Left lobe of liver (tissue), 2 donors: ENCODE measurements around the gene ARHGAP22. TPM values are rescaled to one million over a fixed set of nuclear protein-coding genes. Genes with fewer than 3 reads are reported as not detected.

ENCODE experiments used
- ATAC-seq: fragments of 200-7000 bp; cut with Tn5 transposase; one replicate; pipeline ENCODE4 v1.9.1; 2020; ENCODE audit warnings: mild to moderate bottlenecking, moderate library complexity
- DNase-seq: peaks from one replicate; pipeline ENCODE4 v3.0.0-alpha.2; 2020; ENCODE audit warnings: low spot score
- total RNA-seq: library from RNA; stranded (reverse); gene quantifications from one replicate; pipeline ENCODE4 v1.2.1, GENCODE V29; 2021
- donor health status: DM: no; HTN: no; CAD: no; lungs with moderate emphysema.
- donor health status: DM: no; HTN: yes; CAD: no.

Gene ARHGAP22
- total RNA-seq, 1 donor from 2014 or later: 0.13 TPM

DNA sequence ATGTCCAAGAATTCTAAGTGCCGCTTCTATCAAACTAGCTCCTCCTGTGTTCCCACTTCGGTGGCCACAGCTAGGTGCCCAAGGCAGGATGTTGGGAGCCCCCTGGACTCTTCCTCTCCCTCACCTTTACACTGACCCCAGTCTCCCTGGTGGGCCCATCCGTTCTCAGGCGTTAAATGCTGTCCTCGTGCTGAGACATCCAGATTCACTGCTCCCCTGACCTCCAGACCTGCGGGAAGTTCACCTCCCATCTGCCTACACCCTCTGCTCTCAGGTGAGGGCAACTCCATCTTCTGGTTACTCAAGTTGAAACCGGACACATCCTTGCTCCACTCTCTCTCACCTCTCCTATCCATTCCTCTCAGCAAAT, 114.3 kb downstream of the ARHGAP22 start:
- ATAC-seq (no peak), DNase-seq (peak; percentile 22)

DNA sequence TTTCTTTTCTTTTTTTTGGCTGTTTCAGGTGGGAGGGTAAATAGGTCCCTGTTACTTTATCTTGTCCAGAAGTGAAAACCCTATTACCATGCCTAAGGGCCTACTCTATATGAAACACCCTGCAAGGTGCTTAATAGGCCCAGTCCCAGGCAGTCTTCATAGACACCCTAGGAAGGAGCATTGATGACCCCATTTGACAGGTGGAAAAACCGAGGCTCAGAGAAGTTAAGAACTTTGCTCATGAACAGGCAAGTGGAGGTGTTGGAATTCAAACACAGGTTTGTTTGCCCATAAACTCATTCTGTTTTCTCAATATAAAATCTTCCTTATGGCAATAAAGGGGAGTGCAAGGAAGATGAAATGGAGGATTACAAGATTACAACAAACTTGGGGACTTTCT, 115.8 kb downstream of the ARHGAP22 start:
- ATAC-seq (no peak), DNase-seq (no peak)

DNA sequence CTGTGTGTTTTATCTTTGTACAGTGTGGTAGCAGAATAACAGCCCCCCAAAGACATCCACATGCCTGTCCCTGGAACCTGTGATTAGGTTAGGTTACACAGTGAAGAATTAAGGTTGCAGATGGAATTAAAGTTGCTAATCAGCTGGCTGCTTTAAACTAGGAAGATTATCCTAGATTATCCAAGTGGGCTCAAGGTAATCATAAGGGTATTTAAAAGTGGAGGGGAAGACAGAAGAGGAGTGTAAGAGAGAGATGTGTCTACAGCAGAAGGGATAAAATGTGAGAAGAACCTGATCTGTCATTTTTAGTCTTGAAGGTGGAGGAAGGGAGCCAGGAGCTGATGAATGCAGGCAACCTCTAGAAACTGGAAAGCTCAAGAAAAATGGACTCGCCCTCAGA, 117.6 kb downstream of the ARHGAP22 start:
- ATAC-seq (no peak), DNase-seq (no peak)

DNA sequence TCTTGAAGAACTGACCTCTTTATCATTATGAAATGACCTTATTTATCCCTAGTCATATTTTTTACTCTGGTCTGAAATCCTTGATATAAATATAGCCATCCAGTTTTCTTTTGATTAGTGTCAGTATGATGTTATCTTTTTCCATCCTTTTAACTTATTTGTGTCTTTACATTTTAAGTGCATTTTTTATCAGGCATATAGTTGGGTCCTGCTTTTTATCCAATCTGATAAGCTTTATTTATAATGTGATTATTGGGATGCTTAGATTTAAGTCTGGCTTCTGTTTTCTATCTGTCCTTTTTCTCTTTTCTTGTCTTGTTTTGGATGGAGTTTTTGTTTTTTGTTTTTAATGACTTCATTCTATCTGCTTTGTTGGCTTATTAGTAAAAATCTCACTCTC, 119.2 kb downstream of the ARHGAP22 start:
- DNase-seq (no peak), ATAC-seq (no peak)

DNA sequence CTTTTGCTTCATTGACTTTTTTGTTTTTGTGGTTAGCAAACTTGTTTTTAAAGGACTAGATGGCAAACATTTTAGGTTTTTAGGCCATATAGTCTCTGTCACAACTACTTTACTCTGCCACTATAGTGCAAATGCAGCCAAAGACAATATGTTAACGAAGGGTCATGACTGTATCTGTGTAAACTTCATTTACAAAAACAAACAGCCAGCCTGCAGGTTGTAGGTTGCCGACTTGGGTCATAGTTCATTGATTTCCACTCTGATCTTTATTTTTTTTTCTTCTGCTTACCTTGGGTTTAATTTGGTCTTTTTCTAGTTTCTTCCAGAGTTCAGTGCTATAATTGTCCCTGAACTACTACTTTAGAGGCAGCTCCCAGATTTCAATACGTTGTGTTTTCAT, 120.0 kb downstream of the ARHGAP22 start:
- peak; percentile 39 for DNase-seq
- ATAC-seq: peak; percentile 97

DNA sequence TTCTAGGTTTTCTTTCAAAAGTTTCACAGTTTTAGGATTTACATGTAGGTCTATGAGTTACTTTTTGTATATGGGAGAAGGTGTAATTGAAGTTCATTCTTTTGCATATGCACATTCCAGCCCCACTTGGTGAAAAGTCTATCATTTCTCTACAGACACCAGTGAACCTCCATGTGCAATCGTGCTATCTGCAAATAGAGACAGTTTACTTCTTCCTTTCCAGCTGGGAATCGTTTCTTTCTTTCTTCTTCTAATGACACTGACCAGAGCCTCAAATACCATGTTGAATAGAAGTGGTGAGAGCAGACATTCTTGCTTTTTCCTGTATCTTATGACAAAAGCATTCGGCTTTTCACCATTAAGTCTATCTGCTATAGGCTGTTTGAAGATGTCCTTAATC, 122.7 kb downstream of the ARHGAP22 start:
- ATAC-seq (no peak), DNase-seq (no peak)

DNA sequence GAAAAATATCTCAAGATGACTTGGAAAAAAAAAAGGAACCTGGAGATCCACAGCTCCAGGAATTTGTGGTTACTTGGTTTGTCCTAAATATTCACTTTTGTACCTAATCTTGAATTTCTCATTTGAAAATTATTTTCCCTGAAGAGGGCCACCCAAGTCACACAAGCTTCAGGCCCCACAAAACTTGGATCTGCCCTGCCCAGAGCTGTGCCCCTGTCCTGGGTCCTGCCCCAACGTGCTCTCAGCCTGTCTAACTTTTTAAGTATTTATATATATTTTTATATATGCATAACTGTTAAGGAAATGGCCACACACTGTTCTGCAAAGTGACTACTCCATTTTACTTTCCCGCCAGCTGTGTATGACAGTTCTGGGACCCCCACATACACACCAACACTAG, 123.5 kb downstream of the ARHGAP22 start:
- no peak for ATAC-seq

DNA sequence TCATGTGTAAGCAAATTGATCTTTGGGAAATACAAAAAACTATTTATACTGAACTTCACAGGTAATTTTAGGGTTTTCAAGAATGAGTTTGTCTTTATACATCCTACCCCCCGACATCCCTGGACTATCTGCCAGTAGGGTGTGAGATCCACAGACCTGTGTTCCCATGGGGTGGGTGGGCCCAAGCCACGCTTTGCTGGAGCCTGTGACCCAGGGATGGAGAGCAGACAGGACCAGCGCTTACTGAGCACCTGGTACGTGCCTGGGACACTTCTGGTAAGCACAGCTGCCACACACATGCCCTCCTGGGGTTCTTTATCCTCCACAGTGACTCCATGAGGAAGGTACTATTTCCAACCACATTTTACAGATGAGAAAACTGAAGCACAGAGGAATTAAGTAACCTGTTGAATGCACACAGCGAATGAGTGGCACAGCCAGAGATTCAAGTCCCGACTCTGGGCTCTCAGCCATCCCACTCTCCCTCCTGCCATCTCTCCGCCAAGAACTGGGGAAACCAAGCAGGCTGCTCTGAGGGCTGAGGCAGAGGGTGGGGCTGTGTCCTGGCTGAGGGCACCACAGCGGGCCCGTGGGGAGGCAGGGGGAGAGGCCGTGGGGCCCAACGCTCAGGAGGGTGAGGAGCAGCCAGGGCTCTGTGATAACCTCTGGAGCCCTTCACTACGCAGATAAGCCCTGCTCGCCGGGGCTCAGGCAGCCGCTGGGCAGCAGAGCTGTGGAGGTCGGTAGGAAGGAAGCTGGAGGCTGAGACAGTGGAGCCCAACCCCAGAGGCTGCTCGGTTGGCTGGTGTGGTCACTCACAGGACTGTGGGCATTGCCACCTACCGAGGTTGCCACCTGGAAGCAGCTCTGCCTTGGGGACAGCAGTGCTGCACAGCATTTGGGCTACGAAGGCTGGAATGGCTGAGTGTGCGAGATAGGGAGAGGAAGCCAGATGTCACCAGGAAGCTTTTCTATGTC, 124.2 kb downstream of the ARHGAP22 start:
- ATAC-seq: no peak
- peak; percentile 41 for DNase-seq

More for the DNA sequence above, 123.5 kb downstream of the ARHGAP22 start:
- peak; percentile 18 for DNase-seq

DNA sequence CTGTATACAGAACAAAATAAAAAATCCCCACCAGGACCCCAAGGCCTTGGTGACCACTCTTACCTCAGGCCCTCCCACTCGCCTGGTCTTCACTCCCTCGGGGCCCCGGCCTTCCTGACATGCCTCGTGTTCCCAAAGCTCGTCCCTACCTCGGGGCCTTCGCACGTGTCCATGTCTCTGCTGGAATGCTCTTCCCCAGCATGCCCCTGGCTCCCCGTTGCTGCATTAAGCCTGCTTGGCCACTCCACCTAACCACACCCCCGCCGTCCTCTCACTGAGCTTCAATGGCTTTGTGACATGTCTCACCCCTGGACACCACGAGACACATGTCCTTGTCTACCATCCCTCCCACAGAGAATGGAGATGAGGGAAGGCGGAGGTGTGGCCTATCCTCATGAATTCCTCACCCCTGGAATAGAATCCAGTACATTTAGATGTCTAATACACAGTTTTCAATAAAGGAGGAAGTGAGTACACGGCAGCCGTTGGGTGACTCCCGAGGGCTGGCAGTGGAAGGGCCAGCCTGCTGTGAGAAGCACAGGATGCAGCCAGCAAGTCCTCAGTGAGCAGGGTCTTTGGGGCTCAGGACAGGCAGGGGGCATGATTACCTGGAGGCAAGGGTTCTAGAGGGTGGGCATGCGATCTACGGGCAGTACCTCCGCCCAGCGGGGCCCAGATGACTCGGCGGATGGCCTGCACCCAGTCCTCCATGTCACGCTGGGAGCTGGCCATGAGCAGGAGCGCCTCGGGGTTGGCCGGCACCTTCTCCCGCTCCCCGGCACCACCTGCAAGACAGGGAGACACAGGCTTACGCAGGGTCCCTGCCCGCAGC, 125.7 kb downstream of the ARHGAP22 start:
- no peak for ATAC-seq
- DNase-seq: peak; percentile 41

DNA sequence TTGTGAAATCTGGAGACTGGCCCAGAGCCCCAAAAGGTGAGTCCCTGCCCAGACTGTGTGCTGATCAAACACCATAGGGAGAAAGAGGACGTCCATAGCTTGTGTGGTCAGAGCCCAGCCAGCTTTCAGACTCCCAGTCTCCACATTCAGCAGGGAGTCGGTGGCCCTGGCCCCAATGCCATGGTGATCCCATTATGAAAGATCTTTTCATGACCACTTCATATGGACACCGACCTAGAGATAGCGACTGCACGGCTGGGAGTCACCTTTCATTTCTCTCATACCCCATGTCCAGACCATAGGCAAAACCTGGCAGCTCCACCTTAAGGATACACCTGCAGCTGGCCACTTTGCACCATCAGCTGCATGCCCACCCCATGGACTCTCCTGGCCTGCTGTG, 126.4 kb downstream of the ARHGAP22 start:
- DNase-seq (peak; percentile 30), ATAC-seq (no peak)

DNA sequence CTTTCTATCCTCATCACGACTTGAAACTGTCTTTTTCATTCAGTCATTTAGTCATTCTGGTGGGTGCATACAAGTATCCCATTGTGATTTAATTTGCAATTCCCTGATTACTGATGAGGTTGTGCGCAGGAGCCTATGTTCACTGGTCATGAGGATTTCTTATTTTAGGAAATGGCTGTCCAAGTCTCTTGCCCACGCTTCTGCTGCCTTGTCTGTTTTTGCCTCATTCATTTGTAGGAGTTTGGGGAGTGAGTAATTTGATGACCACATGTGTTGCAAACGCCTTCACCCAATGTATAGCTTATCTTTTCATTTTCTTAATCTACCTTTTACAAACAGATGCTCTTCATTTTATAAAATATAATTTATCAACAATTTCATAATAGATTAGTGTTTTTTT, 127.3 kb downstream of the ARHGAP22 start:
- ATAC-seq (no peak), DNase-seq (no peak)

DNA sequence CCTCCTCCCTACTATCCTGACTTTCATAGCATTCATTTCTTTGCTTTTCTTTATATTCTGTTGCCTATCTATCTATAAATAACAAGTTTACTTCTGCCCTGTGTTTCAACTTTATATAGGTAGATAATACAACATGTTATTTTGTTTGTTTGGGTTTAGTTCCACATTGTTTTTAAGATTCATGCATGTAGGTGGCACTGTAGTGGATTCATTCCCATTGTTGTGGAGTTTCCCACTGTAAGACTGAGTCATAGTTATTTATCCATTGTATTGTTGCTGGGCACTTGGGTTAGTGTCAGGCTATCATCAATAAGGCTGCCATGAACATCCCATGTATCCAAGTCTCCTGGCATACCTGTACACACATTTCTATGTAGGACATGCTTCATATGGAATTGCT, 127.7 kb downstream of the ARHGAP22 start:
- DNase-seq (no peak), ATAC-seq (no peak)

DNA sequence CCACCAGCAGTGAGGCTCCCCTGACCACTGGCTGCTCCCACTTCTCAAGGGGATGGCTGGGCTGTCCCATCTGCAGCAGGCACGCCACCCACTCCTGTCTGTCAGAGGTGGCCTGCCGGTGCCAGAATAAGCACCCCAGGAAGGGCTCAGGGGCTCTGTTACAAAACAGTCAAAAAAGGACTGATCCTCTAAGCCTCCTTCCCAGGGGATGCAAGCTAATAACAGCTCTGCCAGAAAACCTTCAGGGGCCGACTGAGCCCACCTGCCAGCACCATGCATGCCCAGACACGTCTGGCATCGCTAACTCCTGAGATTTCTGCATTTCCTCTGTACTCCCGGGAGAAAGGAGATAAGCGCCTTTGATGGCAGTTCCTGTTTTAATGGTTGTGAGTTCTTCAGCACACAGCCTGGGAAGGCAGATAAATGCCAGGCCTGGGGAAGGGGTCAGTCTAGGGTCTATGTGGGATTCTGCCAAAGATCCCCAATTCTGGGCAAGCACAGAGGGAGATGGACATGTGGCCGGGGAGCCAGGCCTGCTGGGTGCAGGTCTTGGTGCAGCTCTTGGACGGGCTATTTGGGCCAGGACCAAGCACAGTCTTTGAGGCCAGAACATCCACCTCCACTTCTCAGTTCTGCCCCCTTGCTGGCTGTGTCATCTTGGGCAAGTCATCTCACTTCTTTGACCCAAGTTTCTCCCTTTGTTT, 128.4 kb downstream of the ARHGAP22 start:
- ATAC-seq (no peak), DNase-seq (peak; percentile 29)

DNA sequence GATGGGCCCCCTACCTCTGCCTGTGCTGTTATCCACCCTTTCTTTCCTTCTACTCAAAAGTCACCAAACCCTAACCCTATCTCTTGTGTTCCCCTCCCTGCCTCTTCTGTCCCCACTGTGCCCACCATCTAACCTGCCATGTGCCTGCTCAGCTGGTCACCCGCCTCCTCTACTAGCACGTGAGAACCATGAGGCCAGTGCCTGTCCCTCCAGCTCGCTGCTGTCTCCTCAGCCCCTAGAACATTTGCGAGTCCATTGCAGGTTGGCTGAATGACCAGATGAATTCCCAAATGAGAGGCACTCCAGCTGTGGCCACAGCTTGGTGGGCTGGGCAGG, 129.0 kb downstream of the ARHGAP22 start:
- DNase-seq (peak; percentile 23), ATAC-seq (no peak)

DNA sequence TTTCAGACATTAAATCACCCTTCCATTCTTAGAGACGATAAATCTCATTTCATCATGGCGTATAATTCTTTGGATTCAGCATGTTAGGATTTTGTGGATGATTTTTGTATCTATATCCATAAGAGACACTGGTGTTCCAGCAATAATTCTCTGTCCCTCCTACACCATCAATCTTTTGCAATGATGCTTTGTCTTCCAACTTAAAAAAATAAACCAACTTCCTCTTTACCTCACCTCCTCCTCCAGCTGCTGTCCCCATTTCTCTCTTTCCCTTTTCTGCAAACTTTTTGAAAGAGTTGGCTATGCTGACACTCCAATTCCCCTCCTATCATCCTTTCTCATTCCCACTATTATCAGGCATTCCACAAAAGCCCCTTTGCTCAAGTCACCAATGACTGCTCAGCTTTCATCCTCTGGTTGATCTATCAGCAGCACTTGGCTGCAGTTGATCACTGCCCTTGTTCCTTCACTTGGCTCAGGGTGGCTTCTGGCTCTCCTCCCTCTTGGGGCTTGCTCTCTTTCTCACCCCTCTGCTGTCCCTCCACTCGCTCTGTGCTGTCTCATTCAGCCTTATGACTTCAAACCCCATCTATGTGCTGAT, 130.0 kb downstream of the ARHGAP22 start:
- no peak for DNase-seq
- ATAC-seq: no peak

DNA sequence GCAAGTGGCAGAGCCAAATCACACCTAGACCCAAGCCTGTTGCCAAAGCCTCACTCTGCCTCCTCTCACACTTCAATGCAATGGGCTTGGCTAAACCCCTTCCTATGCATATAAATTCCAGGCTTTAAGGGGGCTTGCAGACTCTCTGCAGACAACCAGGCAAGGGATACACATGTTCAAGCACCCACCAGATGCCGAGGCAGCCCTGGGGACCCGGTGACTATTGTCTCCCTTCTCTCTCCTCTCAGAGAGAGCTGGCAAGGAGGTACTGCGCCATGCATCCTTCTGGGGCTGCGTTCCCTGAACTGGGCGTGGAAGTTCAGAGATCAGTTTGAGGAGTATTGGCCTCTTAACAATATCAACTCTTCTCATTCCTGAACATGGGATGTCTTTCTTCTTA, 131.2 kb downstream of the ARHGAP22 start:
- DNase-seq (peak; percentile 19), ATAC-seq (no peak)

DNA sequence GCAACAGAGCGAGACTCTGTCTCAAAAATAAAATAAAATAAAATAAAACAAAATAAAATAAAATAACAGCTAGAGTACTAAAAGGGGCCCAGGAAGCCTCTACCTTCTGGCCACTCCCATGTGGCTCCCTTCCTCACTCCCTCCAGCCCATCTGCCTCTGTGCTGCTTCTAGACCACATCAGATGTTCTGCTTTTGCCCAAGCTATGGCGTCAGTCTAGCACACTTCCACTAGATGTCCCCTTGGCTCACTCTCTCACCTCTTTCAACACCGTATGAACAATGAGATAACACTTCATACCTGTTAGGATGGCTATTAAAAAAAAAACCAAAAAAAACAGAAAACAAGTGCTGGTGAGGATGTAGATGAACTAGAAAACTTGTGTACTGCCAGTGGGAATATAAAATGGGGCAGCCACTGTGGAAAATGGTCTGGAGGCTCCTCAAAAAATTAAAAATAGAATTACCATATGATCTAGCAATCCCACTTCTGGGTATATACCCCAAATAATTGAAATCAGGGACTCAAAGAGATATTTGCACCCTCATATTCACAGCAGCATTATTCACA, 132.3 kb downstream of the ARHGAP22 start:
- DNase-seq: no peak
- no peak for ATAC-seq

DNA sequence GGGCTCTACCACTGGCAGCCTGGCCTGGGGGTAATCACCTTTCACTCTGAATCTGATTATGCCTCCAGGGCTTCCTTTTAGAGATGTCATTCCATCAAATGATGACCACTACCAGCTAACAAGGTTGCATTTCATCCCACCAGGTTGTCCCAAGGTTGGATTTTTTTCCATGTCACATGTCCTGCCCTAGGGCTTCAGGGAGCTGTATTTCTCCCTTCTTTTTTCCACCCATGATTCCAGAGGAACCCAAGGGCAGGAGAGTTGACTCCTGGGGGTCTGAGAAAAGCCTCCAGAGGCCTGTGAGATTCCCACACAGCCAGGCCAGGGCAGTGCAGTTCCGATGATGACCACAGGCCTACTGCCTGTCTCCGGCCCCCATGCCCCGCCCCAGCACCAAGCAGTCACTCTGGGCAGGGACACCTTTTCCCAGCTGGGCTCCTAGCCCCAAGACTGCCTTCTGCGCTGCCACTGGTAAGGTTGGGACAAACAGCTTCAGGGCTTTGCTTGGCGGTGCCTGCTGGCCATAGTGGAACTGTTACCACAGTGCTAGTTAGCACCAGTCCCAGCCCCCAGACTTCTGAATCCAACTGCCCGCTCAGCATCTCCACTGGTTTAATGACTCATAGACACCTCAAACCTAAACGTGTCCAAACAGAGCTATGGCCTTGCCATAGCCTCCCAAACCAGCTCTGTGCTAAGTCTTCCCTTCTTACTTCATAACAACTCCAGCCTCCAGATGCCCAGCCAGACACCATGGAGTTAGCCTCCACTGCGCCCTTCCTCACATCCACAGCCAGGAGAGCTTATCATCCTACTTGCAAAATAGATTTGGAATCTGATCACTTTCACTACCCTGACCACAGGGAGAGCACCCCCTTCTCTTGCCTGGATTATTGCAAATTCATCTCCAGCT, 133.7 kb downstream of the ARHGAP22 start:
- DNase-seq (peak; percentile 33), ATAC-seq (no peak)

DNA sequence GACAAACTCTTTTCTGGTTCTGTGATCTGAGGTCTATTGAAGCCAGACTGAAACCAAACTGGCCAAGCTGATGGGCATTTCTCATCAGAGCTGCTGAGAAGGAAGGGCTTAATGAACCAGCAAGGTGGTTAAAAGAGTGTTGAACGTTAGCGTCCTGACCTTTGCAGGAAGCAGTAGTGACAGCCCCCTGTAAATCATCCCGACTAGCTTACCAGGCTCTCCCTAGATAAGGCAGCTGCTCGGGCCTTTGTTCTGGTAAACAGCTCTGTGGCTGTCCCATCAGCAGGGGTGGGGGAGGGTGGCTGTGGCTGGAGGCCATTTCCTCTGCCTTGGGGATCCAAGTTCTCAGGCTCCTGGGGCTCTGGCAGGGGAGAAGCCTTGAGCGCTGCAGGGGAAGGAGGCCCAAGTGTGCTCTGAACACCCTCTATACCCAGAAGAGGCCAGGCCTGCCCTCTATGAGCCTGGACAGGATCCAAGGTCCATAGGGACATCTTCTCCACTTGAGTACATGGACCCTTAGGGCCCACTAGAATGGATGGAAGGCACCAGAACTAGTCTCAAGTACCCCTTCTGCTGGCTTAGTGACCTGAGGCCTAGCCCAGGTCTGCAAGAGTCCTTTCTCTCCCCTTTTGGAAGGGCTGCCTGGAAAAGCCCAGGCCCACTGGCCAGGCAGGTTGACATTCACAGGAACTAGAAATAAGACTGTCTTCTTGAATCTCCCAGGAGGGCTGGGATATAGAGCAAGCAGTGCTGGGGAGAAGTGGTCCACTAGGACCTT, 134.6 kb downstream of the ARHGAP22 start:
- DNase-seq (peak; percentile 38), ATAC-seq (peak; percentile 33)
